Caco-2 (cell line): ENCODE results near the gene SORCS2. TPM values are rescaled to one million over a fixed set of nuclear protein-coding genes. Genes with fewer than 3 reads are reported as not detected.

Source experiments
- BruUV-seq: library from RNA; stranded (reverse); fragments of 400-500 nt; replicated peaks from 2 replicates; lab custom pipeline; 2021; lab: Mats Ljungman, UMichigan
- CTCF ChIA-PET: fragments of 300-600 bp; sonication (Branson Sonifier 250); formaldehyde crosslinking; loops from one replicate; lab custom pipeline; 2022; ENCODE audit warnings: antibody characterized with exemption; lab: Charles Lee
- POLR2A ChIA-PET: fragments of 300-600 bp; sonication (Branson Sonifier 250); formaldehyde crosslinking; loops from one replicate; lab custom pipeline; 2022; ENCODE audit warnings: antibody characterized with exemption; lab: Charles Lee
- DNase-seq, 2 experiments: peaks; one replicate each; pipeline versions ENCODE4 v3.0.0 to v3.0.0-alpha.2; 2020 to 2022
- H3K27me3 ChIP-seq: replicated peaks from 2 replicates; pipeline ENCODE4 v1.6.0; 2011; ENCODE audit warnings: low read length; ENCODE audit not compliant: control insufficient read depth, insufficient read depth
- H3K36me3 ChIP-seq: 2 replicates; pipeline ENCODE4 v1.5.1; 2011; ENCODE audit warnings: low read length; ENCODE audit not compliant: control insufficient read depth, insufficient read depth
- H3K4me1 ChIP-seq: fragments of 250-450 bp; sonication (Bioruptor Pico); 2 replicates; pipeline ENCODE4 v1.5.1; 2020; ENCODE audit warnings: mild to moderate bottlenecking
- H3K4me3 ChIP-seq: 2 replicates; pipeline ENCODE4 v1.5.1; 2011; ENCODE audit warnings: low read depth, mild to moderate bottlenecking, control low read depth, low read length
- H3K9me3 ChIP-seq: fragments of 250-450 bp; sonication (Bioruptor Pico); 2 replicates; pipeline ENCODE4 v1.5.1; 2020; ENCODE audit warnings: mild to moderate bottlenecking, moderate library complexity
- H3K27ac Mint-ChIP-seq: one replicate; pipeline ENCODE4 v1.8.0; 2022; ENCODE audit warnings: mixed read lengths; ENCODE audit not compliant: unreplicated experiment
- H3K27me3 Mint-ChIP-seq: one replicate; pipeline ENCODE4 v1.8.0; 2022; ENCODE audit warnings: mixed read lengths; ENCODE audit not compliant: insufficient read depth, unreplicated experiment
- H3K36me3 Mint-ChIP-seq: one replicate; pipeline ENCODE4 v1.8.0; 2022; ENCODE audit warnings: mild to moderate bottlenecking, mixed read lengths; ENCODE audit not compliant: insufficient read depth, unreplicated experiment
- H3K4me1 Mint-ChIP-seq: one replicate; pipeline ENCODE4 v1.8.0; 2022; ENCODE audit warnings: low read depth, mixed read lengths; ENCODE audit not compliant: unreplicated experiment
- H3K4me3 Mint-ChIP-seq: one replicate; pipeline ENCODE4 v1.8.0; 2022; ENCODE audit warnings: mild to moderate bottlenecking, moderate library complexity, mixed read lengths; ENCODE audit not compliant: unreplicated experiment
- H3K9me3 Mint-ChIP-seq: one replicate; pipeline ENCODE4 v1.8.0; 2022; ENCODE audit warnings: mixed read lengths; ENCODE audit not compliant: unreplicated experiment
- intact Hi-C: fragments of 100-400 bp; cut with micrococcal nuclease; formaldehyde crosslinking; loops from one replicate; pipeline ENCODE4 v1.10.0; 2022; ENCODE audit not compliant: unreplicated experiment
- total RNA-seq: library from RNA; stranded (reverse); gene quantifications from 2 replicates; pipeline ENCODE4 v1.2.3, GENCODE V29; 2022
- TF ChIP-seq, protein P1 (sequence below), 2 experiments: fragments of 200-600 bp in 1 of 2; IDR thresholded peaks; 1 replicate in 1 of 2; 2 replicates in 1 of 2; pipeline versions ENCODE4 v1.5.1 to v1.8.0; 2011 to 2022; ENCODE audit warnings: antibody characterized with exemption in 1 of 2, control low read depth in 1 of 2, inconsistent platforms in 1 of 2, low read depth in 1 of 2, low read length in 1 of 2, mild to moderate bottlenecking in 1 of 2, moderate library complexity in 1 of 2; ENCODE audit not compliant: insufficient read depth in 1 of 2, severe bottlenecking in 1 of 2, unreplicated experiment in 1 of 2

SORCS2 gene
- total RNA-seq, 1 experiment from 2014 or later = 1.6 TPM

DNA sequence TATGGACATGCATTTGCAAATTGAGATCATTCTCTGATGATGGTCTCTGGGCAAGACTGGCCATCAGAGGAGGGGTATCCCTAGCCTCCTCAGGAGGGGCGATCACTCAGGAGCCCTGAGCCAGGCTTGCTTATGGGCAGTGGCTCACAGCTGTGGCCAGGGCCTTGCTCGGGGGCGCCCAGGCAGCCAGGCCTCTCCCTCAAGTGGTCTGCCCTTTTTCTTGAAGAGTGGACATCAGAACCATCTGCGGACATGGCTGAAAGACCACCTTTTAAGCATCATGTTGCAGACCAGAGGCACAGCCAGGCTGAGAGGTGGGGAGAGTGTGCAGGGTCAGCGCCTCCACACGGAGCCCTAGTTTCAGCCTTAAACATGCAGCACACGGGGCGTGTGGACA lies 349.1 kb downstream of the SORCS2 start:
- no TSS peak for BruUV-seq
- H3K4me1 Mint-ChIP-seq = no peaks in the 10 kb centered on the region
- H3K4me3 Mint-ChIP-seq = no peak overlapping the region
- no peak overlapping the region for H3K27ac Mint-ChIP-seq
- H3K9me3 Mint-ChIP-seq = no peaks in the 10 kb centered on the region
- ChIA-PET CTCF (no interaction called here), POLR2A (no interaction called here)
- Histone ChIP-seq H3K9me3 (no peaks in the 10 kb centered on the region), H3K36me3 (no peaks in the 10 kb centered on the region), H3K4me3 (no peak overlapping the region), H3K27me3 (no peaks in the 10 kb centered on the region), H3K4me1 (no peaks in the 10 kb centered on the region)
- peaks cover 3% of the 10 kb centered on the region for H3K27me3 Mint-ChIP-seq
- DNase-seq = no peak
- intact Hi-C loops = no loop called here
- TF ChIP-seq, protein P1, sequence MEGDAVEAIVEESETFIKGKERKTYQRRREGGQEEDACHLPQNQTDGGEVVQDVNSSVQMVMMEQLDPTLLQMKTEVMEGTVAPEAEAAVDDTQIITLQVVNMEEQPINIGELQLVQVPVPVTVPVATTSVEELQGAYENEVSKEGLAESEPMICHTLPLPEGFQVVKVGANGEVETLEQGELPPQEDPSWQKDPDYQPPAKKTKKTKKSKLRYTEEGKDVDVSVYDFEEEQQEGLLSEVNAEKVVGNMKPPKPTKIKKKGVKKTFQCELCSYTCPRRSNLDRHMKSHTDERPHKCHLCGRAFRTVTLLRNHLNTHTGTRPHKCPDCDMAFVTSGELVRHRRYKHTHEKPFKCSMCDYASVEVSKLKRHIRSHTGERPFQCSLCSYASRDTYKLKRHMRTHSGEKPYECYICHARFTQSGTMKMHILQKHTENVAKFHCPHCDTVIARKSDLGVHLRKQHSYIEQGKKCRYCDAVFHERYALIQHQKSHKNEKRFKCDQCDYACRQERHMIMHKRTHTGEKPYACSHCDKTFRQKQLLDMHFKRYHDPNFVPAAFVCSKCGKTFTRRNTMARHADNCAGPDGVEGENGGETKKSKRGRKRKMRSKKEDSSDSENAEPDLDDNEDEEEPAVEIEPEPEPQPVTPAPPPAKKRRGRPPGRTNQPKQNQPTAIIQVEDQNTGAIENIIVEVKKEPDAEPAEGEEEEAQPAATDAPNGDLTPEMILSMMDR (IDR thresholded peaks at IDR 0.05; ENCODE audit: insufficient read depth in 1 of 2, low read depth in 1 of 2, low read length in 1 of 2, severe bottlenecking in 1 of 2, unreplicated experiment in 1 of 2) = no peak
- no peaks in the 10 kb centered on the region for H3K36me3 Mint-ChIP-seq

DNA sequence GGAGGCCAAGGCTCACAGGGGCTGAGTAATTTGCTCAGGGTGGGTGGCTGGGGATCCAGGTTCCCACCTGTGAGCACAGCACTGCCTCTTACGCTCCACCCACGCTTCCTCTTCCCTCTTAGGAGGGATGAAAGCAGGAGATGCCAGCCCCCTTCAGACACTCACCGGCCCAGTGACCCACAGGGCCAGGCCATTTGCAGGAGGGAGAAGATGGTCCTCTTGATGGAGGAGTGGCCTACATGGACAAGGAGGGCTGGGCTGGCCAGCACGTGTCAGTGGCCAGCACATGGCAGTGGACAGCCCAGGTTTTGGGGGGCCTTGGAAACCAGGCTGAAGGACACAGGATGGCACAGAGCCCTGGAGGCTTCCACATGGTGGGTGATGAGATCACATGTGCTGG lies 350.4 kb downstream of the SORCS2 start:
- H3K4me1 Mint-ChIP-seq = no peaks in the 10 kb centered on the region
- Histone ChIP-seq H3K36me3 (no peaks in the 10 kb centered on the region), H3K4me3 (no peak overlapping the region), H3K9me3 (no peaks in the 10 kb centered on the region), H3K27me3 (no peaks in the 10 kb centered on the region), H3K4me1 (no peaks in the 10 kb centered on the region)
- DNase-seq = no peak
- ChIA-PET CTCF (no interaction called here), POLR2A (no interaction called here)
- H3K27me3 Mint-ChIP-seq = peaks cover 3% of the 10 kb centered on the region
- no peak overlapping the region for H3K4me3 Mint-ChIP-seq
- TF ChIP-seq, protein P1 (IDR thresholded peaks at IDR 0.05; ENCODE audit: insufficient read depth in 1 of 2, low read depth in 1 of 2, low read length in 1 of 2, severe bottlenecking in 1 of 2, unreplicated experiment in 1 of 2) = no peak
- no peaks in the 10 kb centered on the region for H3K9me3 Mint-ChIP-seq
- intact Hi-C loops = no loop called here
- no TSS peak for BruUV-seq
- no peak overlapping the region for H3K27ac Mint-ChIP-seq
- H3K36me3 Mint-ChIP-seq = no peaks in the 10 kb centered on the region

DNA sequence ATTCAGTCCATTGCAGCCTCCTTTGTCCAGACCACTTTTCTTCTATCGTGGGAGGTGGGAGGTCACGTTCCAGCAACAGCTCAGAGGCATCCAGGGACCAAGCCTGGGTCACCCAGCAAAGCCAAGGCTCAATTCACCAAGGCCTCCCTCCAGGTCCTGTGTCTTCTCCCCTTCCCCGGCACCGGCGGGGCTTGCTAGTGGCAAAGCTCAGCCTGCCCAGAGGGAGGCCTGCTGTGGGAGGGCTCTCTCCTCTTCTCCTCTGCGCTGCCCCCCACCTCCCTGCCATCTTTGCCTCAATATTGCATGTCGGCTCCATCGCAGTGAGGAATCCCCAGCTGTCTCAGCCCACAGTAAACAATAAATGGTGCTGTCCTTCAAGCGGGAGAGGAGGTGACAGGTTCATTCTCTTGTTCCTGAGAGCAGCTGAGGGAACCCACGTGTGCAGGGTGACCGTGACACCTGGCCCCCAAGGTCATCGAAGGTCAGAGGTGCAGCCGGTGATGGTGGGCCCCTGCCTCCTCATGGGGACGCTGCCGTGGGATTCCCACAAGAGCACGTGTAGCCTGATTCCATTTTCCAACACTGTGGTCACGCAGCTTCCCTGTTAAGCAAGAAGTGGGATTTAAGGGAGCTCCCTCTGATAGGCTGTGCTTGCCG lies 353.9 kb downstream of the SORCS2 start:
- Histone ChIP-seq H3K36me3 (no peaks in the 10 kb centered on the region), H3K4me3 (no peak overlapping the region), H3K4me1 (no peaks in the 10 kb centered on the region), H3K27me3 (no peaks in the 10 kb centered on the region), H3K9me3 (no peaks in the 10 kb centered on the region)
- Mint-ChIP-seq H3K36me3 (no peaks in the 10 kb centered on the region), H3K9me3 (no peaks in the 10 kb centered on the region), H3K27me3 (peaks cover 3% of the 10 kb centered on the region), H3K4me1 (no peaks in the 10 kb centered on the region), H3K4me3 (no peak overlapping the region), H3K27ac (no peak overlapping the region)
- intact Hi-C loops = no loop called here
- TF ChIP-seq, protein P1 (IDR thresholded peaks at IDR 0.05; ENCODE audit: insufficient read depth in 1 of 2, low read depth in 1 of 2, low read length in 1 of 2, severe bottlenecking in 1 of 2, unreplicated experiment in 1 of 2) = no peak
- ChIA-PET POLR2A (no interaction called here), CTCF (no interaction called here)
- no peak for DNase-seq
- BruUV-seq = no TSS peak
